NCI-H748 treated with DMSO at 0.1 percent for 48 hours (cell line): Measurements from ENCODE around the gene ST6GALNAC3.
"Not testable (repeated sequence)": the region's sequence is repeated elsewhere in the genome, so short reads cannot be mapped to it uniquely, and the experiment has no call there.

Experiments used
- DNase-seq: peaks from one replicate; lab custom pipeline; 2025; lab: John Stamatoyannopoulos, UW

ST6GALNAC3 gene

GRCh38 chr1:76640092-76640491 lies 565.5 kb downstream of the ST6GALNAC3 start:
- DNase-seq = no peak

DNA sequence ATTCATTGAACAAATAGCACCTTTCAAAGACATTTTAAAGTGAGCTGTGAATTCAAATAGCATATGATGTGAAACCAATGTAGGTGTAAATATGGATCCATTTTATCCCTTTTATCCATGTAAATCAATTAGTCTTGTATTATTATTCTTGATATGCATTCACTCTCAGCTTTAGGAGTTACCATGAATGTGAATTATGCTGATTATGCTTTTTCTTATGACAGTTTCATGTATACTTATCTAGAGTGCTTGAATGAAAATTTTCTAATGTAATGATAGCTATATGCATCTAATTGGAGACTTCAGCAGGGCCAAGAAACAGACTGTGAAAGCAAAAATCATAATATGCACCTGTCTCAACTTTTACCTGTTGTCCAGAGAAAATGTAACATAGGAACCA lies 566.2 kb downstream of the ST6GALNAC3 start:
- DNase-seq = no peak

DNA sequence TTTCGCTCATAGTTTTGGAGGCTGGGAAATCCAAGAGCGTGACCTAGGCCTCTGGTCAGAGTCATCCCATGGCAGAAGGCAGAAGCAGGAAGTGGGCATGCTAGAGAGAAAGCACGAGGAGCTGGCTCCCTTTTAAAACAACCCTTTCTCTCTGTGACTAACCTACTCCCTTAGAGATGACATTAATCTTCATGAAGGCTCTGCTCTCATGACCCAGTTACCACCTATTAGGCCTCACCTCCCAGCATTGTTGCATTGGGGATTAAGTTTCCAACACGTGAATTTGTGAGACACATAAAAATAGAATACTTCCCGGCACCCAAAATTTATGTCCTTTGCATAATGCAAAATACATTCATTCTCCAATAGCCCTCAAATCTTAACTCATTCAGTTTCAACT lies 569.6 kb downstream of the ST6GALNAC3 start:
- DNase-seq = no peak

DNA sequence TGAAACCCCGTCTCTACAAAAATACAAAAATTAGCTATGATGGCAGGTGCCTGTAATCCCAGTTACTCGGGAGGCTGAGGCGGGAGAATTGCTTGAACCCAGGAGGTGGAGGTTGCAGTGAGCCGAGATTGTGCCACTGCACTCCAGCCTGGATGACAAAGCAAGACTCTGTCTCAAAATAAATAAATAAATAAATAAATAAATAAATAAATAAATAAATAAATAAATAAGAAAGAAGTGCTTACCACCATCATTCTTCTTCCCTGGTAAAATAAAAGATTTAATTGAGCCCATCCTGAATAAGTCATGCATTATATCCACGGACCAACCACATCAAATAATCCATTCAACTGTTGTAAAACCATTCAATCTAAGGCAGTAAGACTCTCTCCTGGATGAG lies 578.3 kb downstream of the ST6GALNAC3 start:
- DNase-seq = not testable (repeated sequence)

- DNase-seq = no peak
Measured at GRCh38 chr1:76657623-76658022, 583.1 kb downstream of the ST6GALNAC3 start.

GRCh38 chr1:76659171-76659940 lies 584.8 kb downstream of the ST6GALNAC3 start:
- DNase-seq = no peak

DNA sequence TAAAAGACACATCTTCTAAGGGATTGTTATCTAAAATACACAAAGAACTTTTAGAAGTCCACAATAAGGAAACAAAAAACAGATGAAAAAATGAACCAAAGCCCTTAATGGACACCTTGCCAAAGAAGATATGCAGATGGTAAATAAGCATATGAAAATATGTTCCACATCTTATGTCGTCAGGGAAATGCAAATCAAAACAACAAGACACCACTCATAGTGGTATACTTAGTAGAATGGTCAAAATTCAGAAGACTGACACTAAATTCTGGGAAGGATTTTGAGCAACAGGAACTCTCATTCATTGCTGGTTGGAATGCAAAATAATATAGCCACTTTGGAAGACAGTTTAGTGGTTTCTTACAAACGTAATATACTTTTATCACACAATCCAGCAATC lies 587.0 kb downstream of the ST6GALNAC3 start:
- DNase-seq = no peak

- no peak for DNase-seq
Measured at GRCh38 chr1:76666499-76666898, 592.0 kb downstream of the ST6GALNAC3 start.

DNA sequence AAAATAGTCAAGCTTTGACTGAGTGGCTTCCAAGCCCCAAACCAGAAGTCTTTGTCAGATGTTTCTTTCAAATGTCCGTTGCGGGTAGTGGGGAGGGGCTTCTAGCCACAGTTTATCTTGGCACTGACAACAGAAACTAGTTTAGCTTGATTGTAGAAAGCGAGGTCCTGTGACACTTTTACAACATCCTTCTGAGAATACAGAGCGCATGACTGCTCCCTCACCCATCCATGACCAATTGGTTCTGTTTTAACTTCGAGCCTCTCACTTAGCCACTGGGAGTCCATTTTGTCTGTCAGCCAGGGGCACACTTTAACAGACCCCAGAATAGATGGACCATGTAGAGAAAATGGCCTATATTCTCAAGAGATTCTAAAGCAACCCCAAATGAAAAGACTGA lies 593.5 kb downstream of the ST6GALNAC3 start:
- DNase-seq = no peak

- no peak for DNase-seq
Measured at GRCh38 chr1:76669131-76669530, 594.6 kb downstream of the ST6GALNAC3 start.

DNA sequence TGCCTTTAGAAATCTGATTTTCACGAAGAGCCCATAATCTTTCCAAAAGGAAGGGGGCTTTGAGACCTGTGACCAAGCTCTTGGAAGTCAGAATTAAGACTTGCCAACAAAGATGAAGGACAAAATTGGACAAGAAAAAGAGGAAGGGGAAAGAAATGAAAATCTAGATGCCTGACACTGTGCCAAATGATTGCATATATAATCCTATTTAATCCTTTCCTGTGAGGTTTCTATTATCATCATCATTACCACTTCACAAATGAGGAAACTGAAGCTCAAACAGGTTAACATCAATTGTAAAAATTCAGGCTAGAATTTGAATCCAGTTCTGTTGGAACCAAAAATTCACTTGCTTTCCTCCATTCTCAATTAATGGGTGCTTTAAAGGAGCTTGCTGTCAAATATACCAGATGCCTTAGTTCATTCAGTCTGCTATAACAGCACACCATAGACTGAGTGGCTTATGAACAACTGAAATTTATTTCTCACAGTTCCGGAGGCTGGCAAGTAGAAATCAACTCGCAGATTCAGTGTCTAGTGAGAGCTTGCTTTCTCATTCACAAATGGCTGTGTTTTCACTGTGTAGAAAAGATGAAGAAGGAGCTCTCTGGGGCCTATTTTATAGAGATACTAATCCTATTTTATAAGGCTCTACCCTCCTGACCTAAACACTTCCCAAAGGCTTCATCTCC lies 595.2 kb downstream of the ST6GALNAC3 start:
- DNase-seq = no peak

DNA sequence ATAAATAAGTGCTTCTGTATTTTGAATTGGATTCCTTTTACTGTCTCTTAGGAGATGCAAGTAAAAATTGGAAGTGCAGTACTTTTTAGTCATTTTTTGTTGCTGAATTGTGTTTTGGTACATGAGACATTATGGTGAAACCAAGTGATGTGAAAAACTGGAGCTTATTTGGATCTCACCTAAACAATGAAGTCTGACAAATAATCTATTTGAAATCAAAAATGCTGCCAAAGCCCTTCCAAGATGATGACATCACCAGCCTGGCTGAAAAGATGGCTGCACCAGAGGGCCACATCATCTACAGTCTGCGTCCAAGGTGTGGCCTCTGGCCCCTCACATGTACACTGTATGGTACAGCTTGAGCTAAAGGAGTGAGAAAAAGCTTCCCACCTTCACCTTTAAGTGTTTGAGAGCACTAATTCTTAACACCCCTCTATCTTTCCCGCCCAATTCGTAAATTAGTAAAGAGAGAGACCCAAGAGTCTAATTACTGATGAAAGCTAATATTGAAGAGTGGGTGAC lies 600.2 kb downstream of the ST6GALNAC3 start:
- DNase-seq = no peak

GRCh38 chr1:76677416-76678405 lies 603.2 kb downstream of the ST6GALNAC3 start:
- DNase-seq = no peak

- no peak for DNase-seq
Measured at GRCh38 chr1:76679534-76680152, 605.1 kb downstream of the ST6GALNAC3 start.

- no peak for DNase-seq
Measured at GRCh38 chr1:76680651-76681050, 606.1 kb downstream of the ST6GALNAC3 start.

- no peak for DNase-seq
Measured at GRCh38 chr1:76682138-76682537, 607.6 kb downstream of the ST6GALNAC3 start.
